ENCODE results near the gene ARHGEF37. TPM values are rescaled to one million over a fixed set of nuclear protein-coding genes. Genes with fewer than 3 reads are reported as not detected.
A peak's percentile ranks its signal among the peaks of the same experiment; 100 is the strongest.

Gene ARHGEF37
- total and polyA plus RNA-seq, 9 of the 15 experiments (the other 6 are each of a cell fraction or from before 2014, with no cell fraction given) = 0.01 to 0.27 (median 0.05) TPM

- TF ChIP-seq REST (IDR thresholded peaks at IDR 0.05; ENCODE audit: borderline replicate concordance) (peak; percentile 74), REST (CRISPR knock-in tag; IDR thresholded peaks at IDR 0.05; ENCODE audit: low read depth) (no peak), PRDM10 (IDR thresholded peaks at IDR 0.05; ENCODE audit: partially characterized antibody) (peak; percentile 89), ZNF592 (IDR thresholded peaks at IDR 0.05) (peak; percentile 56; the same call in 1 of the 2 replicates), CCNT2 (IDR thresholded peaks at IDR 0.05; ENCODE audit: borderline replicate concordance, extremely low read depth, insufficient read length, low read depth, low read length) (peak; percentile 87), ZNF197 (CRISPR knock-in tag; IDR thresholded peaks at IDR 0.05; ENCODE audit: low read depth) (no peak), ZNF395 (CRISPR knock-in tag; IDR thresholded peaks at IDR 0.05) (peak; percentile 15; the same call in 1 of the 2 replicates)
These were observed 29.9 kb upstream of the ARHGEF37 start, which contains the start of gene CSNK1A1 (continued) for GRCh38 chr5:149551227-149552037.

Data from K562 (cell line).